ENCODE data around the gene THOC2.

DNA sequence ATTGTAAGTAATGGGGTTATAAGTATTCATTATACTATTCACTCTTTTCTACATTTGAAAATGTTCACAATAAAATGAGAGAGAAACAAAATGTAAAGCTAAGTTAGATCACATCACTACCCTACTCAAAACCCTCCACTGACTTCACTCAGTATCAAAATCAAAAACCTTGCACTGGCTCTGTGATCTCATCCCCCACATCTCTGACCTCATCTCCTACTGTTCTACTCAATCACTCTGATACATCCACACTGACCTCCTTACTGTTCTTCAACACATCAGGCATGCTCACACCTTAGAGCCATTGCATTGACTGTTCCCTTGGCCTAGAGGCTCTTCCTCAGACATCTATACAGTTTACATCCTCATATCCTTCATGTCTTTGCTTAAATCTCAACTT, 50.7 kb downstream of the THOC2 start:
- no peak for TF ChIP-seq POLR2A (IDR thresholded peaks at IDR 0.05; ENCODE audit: low read depth, low read length)
- TF ChIP-seq POLR2AphosphoS5 (IDR thresholded peaks at IDR 0.05; ENCODE audit: low read depth, low read length): no peak
- TF ChIP-seq SPI1 (IDR thresholded peaks at IDR 0.05; ENCODE audit: low read depth, low read length): no peak
- no peak for TF ChIP-seq TAF1 (IDR thresholded peaks at IDR 0.05; ENCODE audit: low read depth, low read length)
